Thyroid gland (tissue), 4 donors: Measurements from ENCODE around the gene PPP1R2. TPM values are rescaled to one million over a fixed set of nuclear protein-coding genes. Genes with fewer than 3 reads are reported as not detected.

Experiments used
- DNase-seq, 2 donors: peaks; one replicate each; pipeline ENCODE4 v3.0.0-alpha.2; 2019
- H3K27ac ChIP-seq, 3 donors: fragments of 200-600 bp; sonication (generic); 1 replicate in 2 of 3; 2 replicates in 1 of 3; pipeline ENCODE4 v1.5.1; 2016 to 2019; ENCODE audit warnings: mild to moderate bottlenecking in 1 of 3, moderate library complexity in 1 of 3
- H3K27me3 ChIP-seq: fragments of 200-600 bp; sonication (generic); one replicate; pipeline ENCODE4 v1.5.1; 2019
- H3K36me3 ChIP-seq, 2 donors: fragments of 200-600 bp; sonication (generic); one replicate each; pipeline ENCODE4 v1.5.1; 2016 to 2019
- H3K4me1 ChIP-seq, 2 donors: fragments of 200-600 bp; sonication (generic); one replicate each; pipeline ENCODE4 v1.5.1; 2017 to 2019
- H3K4me3 ChIP-seq, 3 donors: fragments of 200-600 bp; sonication (generic); replicated peaks in 1 of 3; 1 replicate in 2 of 3; 2 replicates in 1 of 3; pipeline ENCODE4 v1.5.1; 2016; ENCODE audit warnings: mild to moderate bottlenecking in 1 of 3
- H3K9me3 ChIP-seq: fragments of 200-600 bp; sonication (generic); one replicate; pipeline ENCODE4 v1.5.1; 2017
- CTCF ChIP-seq, 6 experiments: fragments of 200-600 bp in 3 of 6; fragments of 450-650 bp in 3 of 6; sonication (generic) in 3 of 6; IDR thresholded peaks; one replicate each; pipeline ENCODE4 v1.5.1; 2016 to 2019; ENCODE audit warnings: antibody characterized with exemption in 6 of 6, mild to moderate bottlenecking in 2 of 6, inconsistent platforms in 1 of 6, moderate library complexity in 1 of 6
- POLR2A ChIP-seq, 2 donors: fragments of 450-650 bp; IDR thresholded peaks; one replicate each; pipeline ENCODE4 v1.6.1; 2017; ENCODE audit warnings: antibody characterized with exemption in 2 of 2, mild to moderate bottlenecking in 2 of 2, moderate library complexity in 1 of 2
- WGBS, 2 donors: methylation state at CpG; one replicate each; pipeline ENCODE4 v1.1.5; 2017; 5-methylcytosine and 5-hydroxymethylcytosine counted together
- intact Hi-C: fragments of 100-400 bp; cut with DNase I; formaldehyde crosslinking; loops from one replicate; pipeline ENCODE4 v1.15.1; 2023
- total RNA-seq, 4 donors: library from RNA; depleted of rRNA; stranded (reverse); fragments of >200 nt; gene quantifications; one replicate each; pipeline ENCODE4 v1.2.3, GENCODE V29; 2016

The PPP1R2 gene
- total RNA-seq, 4 donors from 2014 or later: 76.2 to 113 (median 99.9) TPM

- intact Hi-C loops: loop anchor here (5.0 kb wide), 1 partner anchor 100 kb away; the partner anchor contains the start of gene ACAP2
- TF ChIP-seq CTCF (IDR thresholded peaks at IDR 0.05) (no peak), POLR2A (IDR thresholded peaks at IDR 0.05) (no peak)
- peaks cover 33 to 57% of the 10 kb centered on the region in 2 donors for H3K4me1 ChIP-seq
- H3K36me3 ChIP-seq: no peaks in the 10 kb centered on the region
- peak overlapping the region in 2 of 3 donors; percentile 74 to 95 for H3K4me3 ChIP-seq
- H3K9me3 ChIP-seq: no peaks in the 10 kb centered on the region
- 1% methylated on average over 5 of the region's 5 CpGs for WGBS, 2 donors
- H3K27me3 ChIP-seq: no peaks in the 10 kb centered on the region
- H3K27ac ChIP-seq: peak overlapping the region; percentile 83 to 88 (median 86)
- no peak for DNase-seq
Measured at GRCh38 chr3:195542316-195542697, 818 bp downstream of the PPP1R2 start.

GRCh38 chr3:195540511-195540910 lies 2.6 kb downstream of the PPP1R2 start:
- Histone ChIP-seq H3K27me3 (no peaks in the 10 kb centered on the region), H3K4me1 (peaks cover 27 to 41% of the 10 kb centered on the region in 2 donors), H3K9me3 (no peaks in the 10 kb centered on the region), H3K36me3 (no peaks in the 10 kb centered on the region), H3K4me3 (no peak overlapping the region), H3K27ac (no peak overlapping the region)
- intact Hi-C loops: loop anchor here (5.0 kb wide), 1 partner anchor 98 kb away; the partner anchor contains the start of gene ACAP2
- TF ChIP-seq CTCF (IDR thresholded peaks at IDR 0.05) (no peak), POLR2A (IDR thresholded peaks at IDR 0.05) (no peak)
- DNase-seq: peak in 1 of 2 donors; percentile 17
- 47 to 50% methylated on average over 6 of the region's 6 CpGs for WGBS, 2 donors

DNA sequence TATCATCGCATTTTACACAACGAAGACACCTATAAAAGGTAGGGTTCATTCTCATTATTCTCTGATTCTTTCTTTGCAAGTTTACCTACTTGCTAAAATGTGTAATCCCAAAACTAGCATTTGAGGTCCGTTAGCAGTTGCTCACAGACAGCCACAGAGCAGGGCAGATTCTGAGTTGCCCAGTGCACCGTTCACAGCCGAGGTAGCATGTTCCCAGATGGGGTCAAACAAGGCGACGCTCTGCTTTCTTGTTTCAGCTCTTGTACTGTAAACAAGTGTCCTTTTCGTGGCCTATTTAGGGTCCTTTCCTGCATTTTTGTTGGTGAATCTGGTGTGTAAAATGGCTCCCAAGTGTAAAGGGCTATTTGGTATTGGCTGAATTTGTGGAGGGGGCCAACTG lies 3.1 kb downstream of the PPP1R2 start:
- Histone ChIP-seq H3K27ac (no peak overlapping the region), H3K9me3 (no peaks in the 10 kb centered on the region), H3K4me1 (peaks cover 27 to 39% of the 10 kb centered on the region in 2 donors), H3K4me3 (no peak overlapping the region), H3K36me3 (no peaks in the 10 kb centered on the region), H3K27me3 (no peaks in the 10 kb centered on the region)
- no peak for TF ChIP-seq CTCF (IDR thresholded peaks at IDR 0.05)
- TF ChIP-seq POLR2A (IDR thresholded peaks at IDR 0.05): no peak
- no peak for DNase-seq
- intact Hi-C loops: loop anchor here (5.0 kb wide), 1 partner anchor 98 kb away; the partner anchor contains the start of gene ACAP2
- WGBS, 2 donors: 71 to 81% methylated on average over 8 of the region's 8 CpGs

DNA sequence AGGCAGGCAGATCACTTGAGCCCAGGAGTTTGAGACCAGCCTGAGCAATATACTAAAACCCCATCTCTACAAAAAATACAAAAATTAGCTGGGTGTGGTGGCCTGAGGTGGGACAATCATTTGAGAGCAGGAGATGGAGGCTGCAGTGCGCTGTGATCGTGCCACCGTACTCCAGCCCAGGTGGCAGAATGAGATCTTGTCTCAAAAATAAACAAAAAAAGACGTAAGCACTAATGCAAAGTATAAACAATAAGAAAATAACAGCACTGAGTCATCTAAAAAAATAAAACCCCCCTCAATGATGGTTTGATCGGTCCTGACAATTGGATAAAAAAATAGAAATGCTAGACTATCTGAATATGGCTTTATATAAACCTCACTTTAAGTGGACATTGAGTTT lies 3.6 kb downstream of the PPP1R2 start:
- H3K36me3 ChIP-seq: no peaks in the 10 kb centered on the region
- H3K4me3 ChIP-seq: no peak overlapping the region
- DNase-seq: no peak
- intact Hi-C loops: no loop called here
- peaks cover 27 to 34% of the 10 kb centered on the region in 2 donors for H3K4me1 ChIP-seq
- H3K27me3 ChIP-seq: no peaks in the 10 kb centered on the region
- H3K27ac ChIP-seq: no peak overlapping the region
- WGBS, 2 donors: 87 to 89% methylated on average over 5 of the region's 5 CpGs
- TF ChIP-seq CTCF (IDR thresholded peaks at IDR 0.05) (no peak), POLR2A (IDR thresholded peaks at IDR 0.05) (no peak)
- no peaks in the 10 kb centered on the region for H3K9me3 ChIP-seq

GRCh38 chr3:195537995-195538394 lies 5.1 kb downstream of the PPP1R2 start:
- H3K27ac ChIP-seq: no peak overlapping the region
- no peaks in the 10 kb centered on the region for H3K36me3 ChIP-seq
- intact Hi-C loops: no loop called here
- DNase-seq: no peak
- H3K9me3 ChIP-seq: no peaks in the 10 kb centered on the region
- H3K4me3 ChIP-seq: no peak overlapping the region
- 78 to 90% methylated on average over 2 of the region's 2 CpGs for WGBS, 2 donors
- TF ChIP-seq POLR2A (IDR thresholded peaks at IDR 0.05): no peak
- no peak for TF ChIP-seq CTCF (IDR thresholded peaks at IDR 0.05)
- H3K4me1 ChIP-seq: peaks cover 27 to 29% of the 10 kb centered on the region in 2 donors
- H3K27me3 ChIP-seq: no peaks in the 10 kb centered on the region
